ENCODE measurements around the gene CSE1L. TPM values are rescaled to one million over a fixed set of nuclear protein-coding genes. Genes with fewer than 3 reads are reported as not detected.
"Not testable (repeated sequence)": the region's sequence is repeated elsewhere in the genome, so short reads cannot be mapped to it uniquely, and the experiment has no call there.

CSE1L gene
- total RNA-seq, 1 donor from 2014 or later: 111 TPM

DNA sequence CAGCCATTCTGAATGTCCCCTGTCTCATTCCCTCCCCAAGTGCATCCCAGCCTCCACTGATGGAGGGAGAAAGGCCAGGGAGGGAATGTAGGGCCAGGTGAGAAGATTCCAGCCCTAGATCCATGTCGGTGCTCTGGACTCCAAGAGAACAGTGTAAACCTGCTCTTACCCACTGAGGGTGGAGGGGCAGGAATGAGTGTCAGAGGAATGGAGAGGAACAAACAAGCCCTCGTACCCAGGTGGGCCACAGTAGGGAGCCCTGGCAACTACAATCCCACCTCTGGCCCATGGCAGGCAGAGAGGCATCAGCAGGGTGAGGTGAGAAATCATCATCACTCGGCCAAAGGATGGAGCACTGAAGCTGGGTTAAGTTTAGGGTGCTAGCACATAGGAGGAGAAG lies 87.5 kb downstream of the CSE1L start:
- Mint-ChIP-seq H3K9me3 (no peaks in the 10 kb centered on the region), H3K4me3 (no peak overlapping the region), H3K4me1 (ENCODE audit: unreplicated experiment) (peaks cover 5% of the 10 kb centered on the region), H3K36me3 (peaks cover 18% of the 10 kb centered on the region), H3K27me3 (no peaks in the 10 kb centered on the region), H3K27ac (no peak overlapping the region)
- no peak for DNase-seq (ENCODE audit: extremely low spot score, unreplicated experiment)
- no peak for TF ChIP-seq CTCF (conservative IDR thresholded peaks at IDR 0.05)

DNA sequence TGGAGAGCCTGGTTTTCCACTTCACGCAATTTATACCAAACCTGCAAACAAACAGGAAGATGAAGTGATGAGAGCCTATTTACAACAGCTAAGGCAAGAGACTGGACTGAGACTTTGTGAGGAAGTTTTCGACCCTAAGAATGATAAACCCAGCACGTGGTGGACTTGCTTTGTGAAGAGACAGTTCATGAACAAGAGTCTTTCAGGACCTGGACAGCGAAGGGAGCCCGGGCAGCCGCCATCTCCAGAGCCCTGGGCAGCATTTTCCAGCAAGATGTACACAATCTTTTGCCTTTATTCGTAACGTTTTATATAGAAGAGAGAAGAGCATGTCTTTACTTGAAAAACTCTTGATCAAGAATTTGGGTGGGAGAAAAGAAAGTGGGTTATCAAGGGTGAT lies 88.7 kb downstream of the CSE1L start:
- not testable (repeated sequence) for DNase-seq (ENCODE audit: extremely low spot score, unreplicated experiment); H3K4me1 Mint-ChIP-seq (ENCODE audit: unreplicated experiment); H3K4me3 Mint-ChIP-seq; H3K27me3 Mint-ChIP-seq; H3K27ac Mint-ChIP-seq; H3K9me3 Mint-ChIP-seq
- H3K36me3 Mint-ChIP-seq: peaks cover 23% of the 10 kb centered on the region

GRCh38 chr20:49136817-49137571 lies 90.9 kb downstream of the CSE1L start:
- no peak overlapping the region for H3K27ac Mint-ChIP-seq
- no peak for DNase-seq (ENCODE audit: extremely low spot score, unreplicated experiment)
- peaks cover 5% of the 10 kb centered on the region for H3K4me1 Mint-ChIP-seq (ENCODE audit: unreplicated experiment)
- no peak overlapping the region for H3K4me3 Mint-ChIP-seq
- peaks cover 19% of the 10 kb centered on the region for H3K36me3 Mint-ChIP-seq
- H3K9me3 Mint-ChIP-seq: no peaks in the 10 kb centered on the region
- TF ChIP-seq CTCF (conservative IDR thresholded peaks at IDR 0.05): no peak
- H3K27me3 Mint-ChIP-seq: no peaks in the 10 kb centered on the region

DNA sequence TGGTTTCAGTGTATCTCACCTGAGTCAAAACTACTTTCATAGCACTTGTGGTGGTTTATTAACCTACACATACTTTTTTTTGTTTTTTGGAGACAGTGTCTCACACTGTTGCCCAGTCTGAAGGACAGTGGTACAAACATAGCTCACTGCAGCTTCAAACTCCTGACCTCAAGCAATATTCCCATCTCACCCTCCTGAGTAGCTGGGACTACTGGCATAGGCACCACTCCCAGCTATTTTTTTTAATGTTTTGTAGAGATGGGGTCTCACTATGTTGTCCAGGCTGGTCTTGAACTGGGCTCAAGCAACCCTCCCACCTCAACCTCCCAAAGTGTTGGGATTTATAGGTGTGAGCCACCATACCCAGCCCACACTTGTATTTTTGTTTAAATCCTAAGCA lies 92.3 kb downstream of the CSE1L start:
- peaks cover 20% of the 10 kb centered on the region for H3K36me3 Mint-ChIP-seq
- no peaks in the 10 kb centered on the region for H3K9me3 Mint-ChIP-seq
- no peak for TF ChIP-seq CTCF (conservative IDR thresholded peaks at IDR 0.05)
- no peak overlapping the region for H3K27ac Mint-ChIP-seq
- H3K4me1 Mint-ChIP-seq (ENCODE audit: unreplicated experiment): no peaks in the 10 kb centered on the region
- H3K27me3 Mint-ChIP-seq: no peaks in the 10 kb centered on the region
- H3K4me3 Mint-ChIP-seq: no peak overlapping the region
- DNase-seq (ENCODE audit: extremely low spot score, unreplicated experiment): no peak

- no peak for DNase-seq (ENCODE audit: extremely low spot score, unreplicated experiment)
- H3K27ac Mint-ChIP-seq: no peak overlapping the region
- H3K4me1 Mint-ChIP-seq (ENCODE audit: unreplicated experiment): no peaks in the 10 kb centered on the region
- no peak for TF ChIP-seq CTCF (conservative IDR thresholded peaks at IDR 0.05)
- peaks cover 21% of the 10 kb centered on the region for H3K36me3 Mint-ChIP-seq
- no peaks in the 10 kb centered on the region for H3K27me3 Mint-ChIP-seq
- H3K4me3 Mint-ChIP-seq: no peak overlapping the region
- no peaks in the 10 kb centered on the region for H3K9me3 Mint-ChIP-seq
Measured at GRCh38 chr20:49140411-49140810, 94.3 kb downstream of the CSE1L start.

GRCh38 chr20:49140834-49141233 lies 94.7 kb downstream of the CSE1L start:
- peaks cover 19% of the 10 kb centered on the region for H3K36me3 Mint-ChIP-seq
- no peak for TF ChIP-seq CTCF (conservative IDR thresholded peaks at IDR 0.05)
- H3K9me3 Mint-ChIP-seq: no peaks in the 10 kb centered on the region
- no peak overlapping the region for H3K27ac Mint-ChIP-seq
- H3K4me1 Mint-ChIP-seq (ENCODE audit: unreplicated experiment): no peaks in the 10 kb centered on the region
- H3K4me3 Mint-ChIP-seq: no peak overlapping the region
- no peaks in the 10 kb centered on the region for H3K27me3 Mint-ChIP-seq
- no peak for DNase-seq (ENCODE audit: extremely low spot score, unreplicated experiment)

Other genes starting within 250 kb of the CSE1L start
- 0.71 and 20.8 TPM in 2 replicates for gene PREX1, start 218.3 kb upstream of the CSE1L start, total RNA-seq (ENCODE audit: low replicate concordance)
- gene ARFGEF2, start 124.6 kb upstream of the CSE1L start, total RNA-seq (ENCODE audit: low replicate concordance): 26.7 and 39.2 TPM in 2 replicates
- 73.4 and 79.8 TPM in 2 replicates for gene STAU1, start 142.0 kb downstream of the CSE1L start, total RNA-seq (ENCODE audit: low replicate concordance)
- 34.3 and 40.6 TPM in 2 replicates for gene DDX27, start 173.1 kb downstream of the CSE1L start, total RNA-seq (ENCODE audit: low replicate concordance)
- 14.1 and 21.9 TPM in 2 replicates for gene ZNFX1, start 231.7 kb downstream of the CSE1L start, total RNA-seq (ENCODE audit: low replicate concordance)

All from type B pancreatic cell (in vitro differentiated cells).